K562 (cell line): Measurements from ENCODE around the gene VWF. TPM values are rescaled to one million over a fixed set of nuclear protein-coding genes. Genes with fewer than 3 reads are reported as not detected.

Experiments used
- ATAC-seq: fragments of 200-7000 bp; cut with Tn5 transposase; 3 replicates; pipeline ENCODE4 v1.9.1; 2020; ENCODE audit warnings: moderate library complexity
- BruUV-seq: library from RNA; stranded (reverse); fragments of 400-500 nt; replicated peaks from 2 replicates; lab custom pipeline; 2021; lab: Mats Ljungman, UMichigan
- CTCF ChIA-PET: fragments of 300-600 bp; formaldehyde crosslinking; extraction: SDS; loops from one replicate; lab custom pipeline; 2021; ENCODE audit warnings: low intra/inter-chr PET ratio; lab: Yijun Ruan, JAX
- POLR2A ChIA-PET: fragments of 300-600, 350-650 bp; sonication (Branson Sonifier 250); formaldehyde crosslinking; extraction: SDS; loops from one replicate; lab custom pipeline; 2021; ENCODE audit warnings: antibody characterized with exemption, inconsistent platforms; lab: Yijun Ruan, JAX
- DNase-seq, 4 experiments: peaks; one replicate each; pipeline versions ENCODE4 v3.0.0 to v3.0.0-alpha.2; 2011 to 2018; ENCODE audit warnings: low spot score in 3 of 4, mixed read lengths in 3 of 4; ENCODE audit errors: extremely low read depth in 1 of 4
- FAIRE-seq: peaks from 2 replicates; lab custom pipeline; 2011; peaks lifted over from hg19 to GRCh38; lab: Jason Lieb, UNC
- H2AFZ ChIP-seq: 2 replicates; pipeline ENCODE4 v1.6.0; 2011; ENCODE audit warnings: low read depth, low read length, control low read depth, inconsistent platforms
- H3K27ac ChIP-seq: fragments of 200-600 bp; 3 replicates; pipeline ENCODE4 v1.8.0; 2011; ENCODE audit warnings: low read depth, mild to moderate bottlenecking, control low read depth, inconsistent platforms, low read length, moderate library complexity, mixed read lengths; ENCODE audit errors: extremely low read depth
- H3K27me3 ChIP-seq, 2 experiments: fragments of 300-600 bp in 1 of 2; 2 replicates in 1 of 2; 3 replicates in 1 of 2; pipeline versions ENCODE4 v1.6.0 to v1.8.0; 2011; ENCODE audit warnings: inconsistent platforms in 2 of 2, low read length in 2 of 2, mild to moderate bottlenecking in 1 of 2, mixed read lengths in 1 of 2, moderate library complexity in 1 of 2; ENCODE audit not compliant: control insufficient read depth in 2 of 2, insufficient read depth in 2 of 2
- H3K36me3 ChIP-seq: fragments of 300-600 bp; 3 replicates; pipeline ENCODE4 v1.8.0; 2011; ENCODE audit warnings: mild to moderate bottlenecking, low read length, inconsistent platforms; ENCODE audit not compliant: control insufficient read depth, insufficient read depth
- H3K4me1 ChIP-seq, 2 experiments: fragments of 200-600 bp in 1 of 2; replicated peaks in 1 of 2; 2 replicates in 1 of 2; 3 replicates in 1 of 2; pipeline versions ENCODE4 v1.5.1 to v1.8.0; 2011; ENCODE audit warnings: inconsistent platforms in 2 of 2, low read length in 2 of 2, mild to moderate bottlenecking in 1 of 2, mixed read lengths in 1 of 2, moderate library complexity in 1 of 2; ENCODE audit not compliant: control insufficient read depth in 2 of 2, insufficient read depth in 2 of 2
- H3K4me2 ChIP-seq: 2 replicates; pipeline ENCODE4 v1.6.1; 2011; ENCODE audit warnings: low read length, control low read depth, inconsistent platforms, mixed read lengths; ENCODE audit not compliant: insufficient read depth
- H3K4me3 ChIP-seq: fragments of 200-600 bp; sonication (generic), shearing (Covaris generic); 2 replicates; pipeline ENCODE4 v1.5.1; 2016; ENCODE audit warnings: control low read depth, inconsistent platforms
- H3K79me2 ChIP-seq: fragments of 200-600 bp; 3 replicates; pipeline ENCODE4 v1.8.0; 2011; ENCODE audit warnings: low read length, inconsistent platforms; ENCODE audit not compliant: control insufficient read depth, insufficient read depth
- H3K9ac ChIP-seq, 2 experiments: 2 replicates each; pipeline versions ENCODE4 v1.6.0 to v1.6.1; 2011; ENCODE audit warnings: low read depth in 2 of 2, low read length in 2 of 2, control low read depth in 1 of 2, inconsistent platforms in 1 of 2, mild to moderate bottlenecking in 1 of 2, mixed read lengths in 1 of 2; ENCODE audit not compliant: insufficient read depth in 1 of 2
- H3K9me1 ChIP-seq: one replicate; pipeline ENCODE4 v1.6.0; 2011; ENCODE audit warnings: inconsistent platforms, mild to moderate bottlenecking, low read length, moderate library complexity; ENCODE audit not compliant: control insufficient read depth, insufficient read depth
- H3K9me3 ChIP-seq: replicated peaks from 2 replicates; pipeline ENCODE4 v1.5.1; 2011; ENCODE audit warnings: low read depth, low read length, inconsistent platforms; ENCODE audit not compliant: control insufficient read depth, insufficient read depth
- H4K20me1 ChIP-seq: replicated peaks from 2 replicates; pipeline ENCODE4 v1.6.1; 2011; ENCODE audit warnings: low read length, inconsistent platforms, mixed read lengths; ENCODE audit not compliant: control insufficient read depth, insufficient read depth
- BCL6 ChIP-seq: fragments of 250-450 bp; sonication (Bioruptor Pico); IDR thresholded peaks from 2 replicates; pipeline ENCODE4 v1.4.0; 2020
- CCAR2 ChIP-seq: fragments of 200-400 bp; formaldehyde crosslinking; IDR thresholded peaks from 2 replicates; pipeline ENCODE4 v1.6.1; 2017; ENCODE audit warnings: mild to moderate bottlenecking, low read depth, low read length
- GMEB1 ChIP-seq: fragments of 250-450 bp; sonication (Bioruptor Pico); IDR thresholded peaks from 2 replicates; pipeline ENCODE4 v1.4.0; 2020; ENCODE audit warnings: mild to moderate bottlenecking
- NFIX ChIP-seq: fragments of 250-450 bp; sonication (Bioruptor Pico); IDR thresholded peaks from 2 replicates; pipeline ENCODE4 v1.4.0; 2020; ENCODE audit warnings: low read depth, mild to moderate bottlenecking, moderate library complexity
- STAG1 ChIP-seq: sonication (generic); formaldehyde crosslinking; IDR thresholded peaks from 2 replicates; pipeline ENCODE4 v1.5.0; 2020; ENCODE audit warnings: missing genetic modification reagents, borderline replicate concordance
- TGIF2 ChIP-seq: sonication (generic); formaldehyde crosslinking; IDR thresholded peaks from 2 replicates; pipeline ENCODE4 v1.8.1; 2022; ENCODE audit warnings: mild to moderate bottlenecking, missing genetic modification reagents, moderate library complexity
- ZNF592 ChIP-seq: fragments of 450-650 bp; IDR thresholded peaks from 2 replicates; pipeline ENCODE4 v1.6.1; 2017; ENCODE audit warnings: antibody characterized with exemption, mild to moderate bottlenecking
- WGBS: fragments of 100-300 bp; shearing (Covaris generic); methylation state at CpG from one replicate; pipeline ENCODE4 v1.1.6; 2016; ENCODE audit warnings: low coverage, mixed read lengths; ENCODE audit not compliant: insufficient coverage; ENCODE audit errors: missing lambda C conversion rate; 5-methylcytosine and 5-hydroxymethylcytosine counted together
- in situ Hi-C: fragments of 300-500 bp; cut with MboI; formaldehyde crosslinking; loops from 4 replicates; pipeline ENCODE4 v1.15.0; 2018; ENCODE audit warnings: inconsistent platforms, mixed read lengths
- intact Hi-C: fragments of 100-400 bp; cut with micrococcal nuclease; formaldehyde crosslinking; loops from 2 replicates; pipeline ENCODE4 v1.14.2; 2022
- polyA plus RNA-seq, 8 experiments: library from polyadenylated mRNA; depleted of rRNA in 4 of 8; stranded (reverse) in 5 of 8; unstranded in 3 of 8; fragments of >200 nt; fragmentation: Nextera tagmentation in 2 of 8; fragmentation: Illumina TruSeq in 1 of 8; extraction: Ambion mirVana in 2 of 8; extraction: Trizol in 1 of 8; gene quantifications; 2 replicates each; pipeline versions ENCODE4 v1.2.1 to v1.2.3, GENCODE V29; 2011 to 2014; ENCODE audit warnings: inconsistent platforms in 1 of 8, missing spikeins in 1 of 8
- total RNA-seq, 7 experiments: library from RNA; depleted of rRNA in 6 of 7; stranded (reverse); fragments of >200 nt in 6 of 7; fragmentation: Illumina TruSeq in 2 of 7; extraction: Trizol in 2 of 7; gene quantifications; 2 replicates each; pipeline versions ENCODE4 v1.2.1 to v1.2.3, GENCODE V29; 2011 to 2021; ENCODE audit warnings: low replicate concordance in 1 of 7
- TF ChIP-seq, protein P1 (sequence below): fragments of 450-650 bp; IDR thresholded peaks from 2 replicates; pipeline ENCODE4 v1.6.1; 2016; ENCODE audit warnings: low read depth

VWF gene
- total and polyA plus RNA-seq, 9 of the 15 experiments (the other 6 are each of a cell fraction or from before 2014, with no cell fraction given) = 0.53 TPM; not detected in 8

DNA sequence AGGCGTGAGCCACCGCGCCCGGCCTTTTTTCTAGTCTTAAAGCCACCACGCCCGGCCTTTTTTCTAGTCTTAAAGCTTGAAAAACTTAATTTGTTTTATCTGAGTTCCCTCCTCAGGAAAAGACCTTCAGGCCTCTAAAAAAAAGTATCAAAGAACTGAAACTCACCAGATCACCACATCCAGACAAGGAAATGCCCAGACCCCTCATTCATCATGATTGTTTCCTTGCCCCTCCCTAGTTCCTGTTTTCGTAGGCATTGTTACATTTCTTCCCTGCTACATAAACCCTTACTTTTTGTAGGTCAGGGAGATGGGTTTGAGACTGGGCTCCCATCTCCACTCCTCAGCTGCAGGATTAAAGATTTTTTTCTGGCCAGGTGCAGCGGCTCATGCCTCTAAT, 21.1 kb upstream of the VWF start:
- peaks cover 0 to 3% of the 10 kb centered on the region in 2 experiments; a peak in 2 of 5 replicates for H3K4me1 ChIP-seq
- ATAC-seq (no peak), FAIRE-seq (no peak), DNase-seq (no peak)
- in situ Hi-C loops (no loop called here), intact Hi-C loops (no loop called here)
- no peaks in the 10 kb centered on the region for H3K79me2 ChIP-seq
- no peaks in the 10 kb centered on the region for H3K9me3 ChIP-seq
- H3K36me3 ChIP-seq = no peaks in the 10 kb centered on the region
- H3K27ac ChIP-seq = no peak overlapping the region
- ChIA-PET CTCF (no interaction called here), POLR2A (no interaction called here)
- H2AFZ ChIP-seq = no peak overlapping the region
- H3K9ac ChIP-seq = no peak overlapping the region
- no peak overlapping the region for H3K4me3 ChIP-seq
- 30% methylated on average over 2 of the region's 8 CpGs for WGBS
- H3K4me2 ChIP-seq = no peak overlapping the region
- BruUV-seq = no TSS peak
- H3K27me3 ChIP-seq = no peaks in the 10 kb centered on the region
- no peaks in the 10 kb centered on the region for H3K9me1 ChIP-seq
- no peaks in the 10 kb centered on the region for H4K20me1 ChIP-seq
- TF ChIP-seq BCL6 (CRISPR knock-in tag) = no peak
- no peak for TF ChIP-seq ZNF592
- TF ChIP-seq GMEB1 (CRISPR knock-in tag) = no peak
- TF ChIP-seq STAG1 (CRISPR knock-in tag) = no peak
- TF ChIP-seq NFIX (CRISPR knock-in tag) = no peak
- TF ChIP-seq CCAR2 = no peak
- no peak for TF ChIP-seq TGIF2
- TF ChIP-seq, protein P1, sequence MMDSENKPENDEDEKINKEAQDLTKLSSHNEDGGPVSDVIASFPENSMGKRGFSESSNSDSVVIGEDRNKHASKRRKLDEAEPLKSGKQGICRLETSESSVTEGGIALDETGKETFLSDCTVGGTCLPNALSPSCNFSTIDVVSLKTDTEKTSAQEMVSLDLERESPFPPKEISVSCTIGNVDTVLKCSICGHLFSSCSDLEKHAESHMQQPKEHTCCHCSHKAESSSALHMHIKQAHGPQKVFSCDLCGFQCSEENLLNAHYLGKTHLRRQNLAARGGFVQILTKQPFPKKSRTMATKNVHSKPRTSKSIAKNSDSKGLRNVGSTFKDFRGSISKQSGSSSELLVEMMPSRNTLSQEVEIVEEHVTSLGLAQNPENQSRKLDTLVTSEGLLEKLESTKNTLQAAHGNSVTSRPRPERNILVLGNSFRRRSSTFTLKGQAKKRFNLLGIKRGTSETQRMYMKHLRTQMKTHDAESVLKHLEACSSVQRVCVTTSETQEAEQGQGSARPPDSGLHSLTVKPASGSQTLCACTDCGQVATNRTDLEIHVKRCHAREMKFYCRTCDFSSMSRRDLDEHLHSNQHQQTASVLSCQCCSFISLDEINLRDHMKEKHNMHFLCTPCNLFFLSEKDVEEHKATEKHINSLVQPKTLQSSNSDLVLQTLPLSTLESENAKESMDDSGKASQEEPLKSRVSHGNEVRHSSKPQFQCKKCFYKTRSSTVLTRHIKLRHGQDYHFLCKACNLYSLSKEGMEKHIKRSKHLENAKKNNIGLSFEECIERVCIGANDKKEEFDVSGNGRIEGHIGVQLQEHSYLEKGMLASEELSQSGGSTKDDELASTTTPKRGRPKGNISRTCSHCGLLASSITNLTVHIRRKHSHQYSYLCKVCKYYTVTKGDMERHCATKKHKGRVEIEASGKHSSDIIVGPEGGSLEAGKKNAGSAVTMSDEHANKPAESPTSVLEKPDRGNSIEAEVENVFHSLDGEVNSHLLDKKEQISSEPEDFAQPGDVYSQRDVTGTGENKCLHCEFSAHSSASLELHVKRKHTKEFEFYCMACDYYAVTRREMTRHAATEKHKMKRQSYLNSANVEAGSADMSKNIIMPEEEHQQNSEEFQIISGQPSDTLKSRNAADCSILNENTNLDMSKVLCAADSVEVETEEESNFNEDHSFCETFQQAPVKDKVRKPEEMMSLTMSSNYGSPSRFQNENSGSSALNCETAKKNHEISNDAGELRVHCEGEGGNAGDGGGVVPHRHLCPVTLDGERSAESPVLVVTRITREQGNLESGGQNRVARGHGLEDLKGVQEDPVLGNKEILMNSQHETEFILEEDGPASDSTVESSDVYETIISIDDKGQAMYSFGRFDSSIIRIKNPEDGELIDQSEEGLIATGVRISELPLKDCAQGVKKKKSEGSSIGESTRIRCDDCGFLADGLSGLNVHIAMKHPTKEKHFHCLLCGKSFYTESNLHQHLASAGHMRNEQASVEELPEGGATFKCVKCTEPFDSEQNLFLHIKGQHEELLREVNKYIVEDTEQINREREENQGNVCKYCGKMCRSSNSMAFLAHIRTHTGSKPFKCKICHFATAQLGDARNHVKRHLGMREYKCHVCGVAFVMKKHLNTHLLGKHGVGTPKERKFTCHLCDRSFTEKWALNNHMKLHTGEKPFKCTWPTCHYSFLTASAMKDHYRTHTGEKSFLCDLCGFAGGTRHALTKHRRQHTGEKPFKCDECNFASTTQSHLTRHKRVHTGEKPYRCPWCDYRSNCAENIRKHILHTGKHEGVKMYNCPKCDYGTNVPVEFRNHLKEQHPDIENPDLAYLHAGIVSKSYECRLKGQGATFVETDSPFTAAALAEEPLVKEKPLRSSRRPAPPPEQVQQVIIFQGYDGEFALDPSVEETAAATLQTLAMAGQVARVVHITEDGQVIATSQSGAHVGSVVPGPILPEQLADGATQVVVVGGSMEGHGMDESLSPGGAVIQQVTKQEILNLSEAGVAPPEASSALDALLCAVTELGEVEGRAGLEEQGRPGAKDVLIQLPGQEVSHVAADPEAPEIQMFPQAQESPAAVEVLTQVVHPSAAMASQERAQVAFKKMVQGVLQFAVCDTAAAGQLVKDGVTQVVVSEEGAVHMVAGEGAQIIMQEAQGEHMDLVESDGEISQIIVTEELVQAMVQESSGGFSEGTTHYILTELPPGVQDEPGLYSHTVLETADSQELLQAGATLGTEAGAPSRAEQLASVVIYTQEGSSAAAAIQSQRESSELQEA = no peak
